H1 (cell line): ENCODE results near the gene SIKE1. TPM values are rescaled to one million over a fixed set of nuclear protein-coding genes. Genes with fewer than 3 reads are reported as not detected.

Experiments
- HDAC2 ChIP-seq, 2 experiments: fragments of 300-600 bp in 1 of 2; sonication (generic) in 1 of 2; IDR thresholded peaks; 2 replicates each; pipeline ENCODE4 v1.6.1; 2011 to 2012; ENCODE audit warnings: low read depth in 2 of 2, low read length in 2 of 2, mild to moderate bottlenecking in 2 of 2, moderate library complexity in 2 of 2, borderline replicate concordance in 1 of 2, inconsistent platforms in 1 of 2
- PHF8 ChIP-seq: fragments of 200-600 bp; sonication (generic); conservative IDR thresholded peaks from 2 replicates; pipeline ENCODE4 v1.7.1; 2012; ENCODE audit warnings: low read depth, mild to moderate bottlenecking, inconsistent platforms, low read length, moderate library complexity
- SP1 ChIP-seq: IDR thresholded peaks from 2 replicates; pipeline ENCODE4 v1.6.1; 2011; ENCODE audit warnings: low read depth, low read length
- USF2 ChIP-seq: IDR thresholded peaks from 2 replicates; pipeline ENCODE4 v1.6.1; 2011; ENCODE audit warnings: low read length, improper control_type of control experiment
- polyA plus RNA-seq, 7 experiments: library from polyadenylated mRNA; depleted of rRNA in 3 of 7; stranded (reverse) in 5 of 7; unstranded in 2 of 7; fragments of >200 nt in 5 of 7; fragments of 200-250 nt in 2 of 7; gene quantifications; 1 replicate in 5 of 7; 2 replicates in 1 of 7; 4 replicates in 1 of 7; pipeline versions ENCODE4 v1.2.1 to v1.2.3, GENCODE V29; 2011 to 2013; ENCODE audit warnings: missing spikeins in 2 of 7, mixed read lengths in 2 of 7
- total RNA-seq: library from RNA; stranded (reverse); fragmentation: NEBNext Ultra II Directional; extraction: Animal tissue kit (Norgen Biotek cat#: 25700); gene quantifications from 2 replicates; pipeline ENCODE4 v1.2.1, GENCODE V29; 2021
- TF ChIP-seq, protein P1 (sequence below): fragments of 300-600 bp; sonication (generic); IDR thresholded peaks from 2 replicates; pipeline ENCODE4 v1.7.1; 2012; ENCODE audit warnings: low read length, moderate library complexity, mild to moderate bottlenecking, inconsistent platforms; ENCODE audit not compliant: insufficient replicate concordance
- TF ChIP-seq, protein P2 (sequence below): IDR thresholded peaks from 2 replicates; pipeline ENCODE4 v1.6.1; 2012; ENCODE audit warnings: low read length, inconsistent platforms

SIKE1 gene
- total and polyA plus RNA-seq, 2 of the 8 experiments (the other 6 are each of a cell fraction or from before 2014, with no cell fraction given): 20.5 to 79.9 TPM

- TF ChIP-seq, protein P1, sequence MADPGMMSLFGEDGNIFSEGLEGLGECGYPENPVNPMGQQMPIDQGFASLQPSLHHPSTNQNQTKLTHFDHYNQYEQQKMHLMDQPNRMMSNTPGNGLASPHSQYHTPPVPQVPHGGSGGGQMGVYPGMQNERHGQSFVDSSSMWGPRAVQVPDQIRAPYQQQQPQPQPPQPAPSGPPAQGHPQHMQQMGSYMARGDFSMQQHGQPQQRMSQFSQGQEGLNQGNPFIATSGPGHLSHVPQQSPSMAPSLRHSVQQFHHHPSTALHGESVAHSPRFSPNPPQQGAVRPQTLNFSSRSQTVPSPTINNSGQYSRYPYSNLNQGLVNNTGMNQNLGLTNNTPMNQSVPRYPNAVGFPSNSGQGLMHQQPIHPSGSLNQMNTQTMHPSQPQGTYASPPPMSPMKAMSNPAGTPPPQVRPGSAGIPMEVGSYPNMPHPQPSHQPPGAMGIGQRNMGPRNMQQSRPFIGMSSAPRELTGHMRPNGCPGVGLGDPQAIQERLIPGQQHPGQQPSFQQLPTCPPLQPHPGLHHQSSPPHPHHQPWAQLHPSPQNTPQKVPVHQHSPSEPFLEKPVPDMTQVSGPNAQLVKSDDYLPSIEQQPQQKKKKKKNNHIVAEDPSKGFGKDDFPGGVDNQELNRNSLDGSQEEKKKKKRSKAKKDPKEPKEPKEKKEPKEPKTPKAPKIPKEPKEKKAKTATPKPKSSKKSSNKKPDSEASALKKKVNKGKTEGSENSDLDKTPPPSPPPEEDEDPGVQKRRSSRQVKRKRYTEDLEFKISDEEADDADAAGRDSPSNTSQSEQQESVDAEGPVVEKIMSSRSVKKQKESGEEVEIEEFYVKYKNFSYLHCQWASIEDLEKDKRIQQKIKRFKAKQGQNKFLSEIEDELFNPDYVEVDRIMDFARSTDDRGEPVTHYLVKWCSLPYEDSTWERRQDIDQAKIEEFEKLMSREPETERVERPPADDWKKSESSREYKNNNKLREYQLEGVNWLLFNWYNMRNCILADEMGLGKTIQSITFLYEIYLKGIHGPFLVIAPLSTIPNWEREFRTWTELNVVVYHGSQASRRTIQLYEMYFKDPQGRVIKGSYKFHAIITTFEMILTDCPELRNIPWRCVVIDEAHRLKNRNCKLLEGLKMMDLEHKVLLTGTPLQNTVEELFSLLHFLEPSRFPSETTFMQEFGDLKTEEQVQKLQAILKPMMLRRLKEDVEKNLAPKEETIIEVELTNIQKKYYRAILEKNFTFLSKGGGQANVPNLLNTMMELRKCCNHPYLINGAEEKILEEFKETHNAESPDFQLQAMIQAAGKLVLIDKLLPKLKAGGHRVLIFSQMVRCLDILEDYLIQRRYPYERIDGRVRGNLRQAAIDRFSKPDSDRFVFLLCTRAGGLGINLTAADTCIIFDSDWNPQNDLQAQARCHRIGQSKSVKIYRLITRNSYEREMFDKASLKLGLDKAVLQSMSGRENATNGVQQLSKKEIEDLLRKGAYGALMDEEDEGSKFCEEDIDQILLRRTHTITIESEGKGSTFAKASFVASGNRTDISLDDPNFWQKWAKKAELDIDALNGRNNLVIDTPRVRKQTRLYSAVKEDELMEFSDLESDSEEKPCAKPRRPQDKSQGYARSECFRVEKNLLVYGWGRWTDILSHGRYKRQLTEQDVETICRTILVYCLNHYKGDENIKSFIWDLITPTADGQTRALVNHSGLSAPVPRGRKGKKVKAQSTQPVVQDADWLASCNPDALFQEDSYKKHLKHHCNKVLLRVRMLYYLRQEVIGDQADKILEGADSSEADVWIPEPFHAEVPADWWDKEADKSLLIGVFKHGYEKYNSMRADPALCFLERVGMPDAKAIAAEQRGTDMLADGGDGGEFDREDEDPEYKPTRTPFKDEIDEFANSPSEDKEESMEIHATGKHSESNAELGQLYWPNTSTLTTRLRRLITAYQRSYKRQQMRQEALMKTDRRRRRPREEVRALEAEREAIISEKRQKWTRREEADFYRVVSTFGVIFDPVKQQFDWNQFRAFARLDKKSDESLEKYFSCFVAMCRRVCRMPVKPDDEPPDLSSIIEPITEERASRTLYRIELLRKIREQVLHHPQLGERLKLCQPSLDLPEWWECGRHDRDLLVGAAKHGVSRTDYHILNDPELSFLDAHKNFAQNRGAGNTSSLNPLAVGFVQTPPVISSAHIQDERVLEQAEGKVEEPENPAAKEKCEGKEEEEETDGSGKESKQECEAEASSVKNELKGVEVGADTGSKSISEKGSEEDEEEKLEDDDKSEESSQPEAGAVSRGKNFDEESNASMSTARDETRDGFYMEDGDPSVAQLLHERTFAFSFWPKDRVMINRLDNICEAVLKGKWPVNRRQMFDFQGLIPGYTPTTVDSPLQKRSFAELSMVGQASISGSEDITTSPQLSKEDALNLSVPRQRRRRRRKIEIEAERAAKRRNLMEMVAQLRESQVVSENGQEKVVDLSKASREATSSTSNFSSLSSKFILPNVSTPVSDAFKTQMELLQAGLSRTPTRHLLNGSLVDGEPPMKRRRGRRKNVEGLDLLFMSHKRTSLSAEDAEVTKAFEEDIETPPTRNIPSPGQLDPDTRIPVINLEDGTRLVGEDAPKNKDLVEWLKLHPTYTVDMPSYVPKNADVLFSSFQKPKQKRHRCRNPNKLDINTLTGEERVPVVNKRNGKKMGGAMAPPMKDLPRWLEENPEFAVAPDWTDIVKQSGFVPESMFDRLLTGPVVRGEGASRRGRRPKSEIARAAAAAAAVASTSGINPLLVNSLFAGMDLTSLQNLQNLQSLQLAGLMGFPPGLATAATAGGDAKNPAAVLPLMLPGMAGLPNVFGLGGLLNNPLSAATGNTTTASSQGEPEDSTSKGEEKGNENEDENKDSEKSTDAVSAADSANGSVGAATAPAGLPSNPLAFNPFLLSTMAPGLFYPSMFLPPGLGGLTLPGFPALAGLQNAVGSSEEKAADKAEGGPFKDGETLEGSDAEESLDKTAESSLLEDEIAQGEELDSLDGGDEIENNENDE: no peak
- TF ChIP-seq USF2 (no peak), PHF8 (peak; percentile 97), SP1 (no peak), HDAC2 (IDR thresholded peaks at IDR 0.05; ENCODE audit: borderline replicate concordance in 1 of 2, low read depth in 2 of 2, low read length in 2 of 2) (no peak)
- TF ChIP-seq, protein P2, sequence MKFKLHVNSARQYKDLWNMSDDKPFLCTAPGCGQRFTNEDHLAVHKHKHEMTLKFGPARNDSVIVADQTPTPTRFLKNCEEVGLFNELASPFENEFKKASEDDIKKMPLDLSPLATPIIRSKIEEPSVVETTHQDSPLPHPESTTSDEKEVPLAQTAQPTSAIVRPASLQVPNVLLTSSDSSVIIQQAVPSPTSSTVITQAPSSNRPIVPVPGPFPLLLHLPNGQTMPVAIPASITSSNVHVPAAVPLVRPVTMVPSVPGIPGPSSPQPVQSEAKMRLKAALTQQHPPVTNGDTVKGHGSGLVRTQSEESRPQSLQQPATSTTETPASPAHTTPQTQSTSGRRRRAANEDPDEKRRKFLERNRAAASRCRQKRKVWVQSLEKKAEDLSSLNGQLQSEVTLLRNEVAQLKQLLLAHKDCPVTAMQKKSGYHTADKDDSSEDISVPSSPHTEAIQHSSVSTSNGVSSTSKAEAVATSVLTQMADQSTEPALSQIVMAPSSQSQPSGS: 0 out of 2 replicates have a peak, but pooled peaks have one; percentile 68
Observed at GRCh38 chr1:114780344-114781226, at the start of gene SIKE1 (continued).
